RWPE1 (cell line): ENCODE measurements around the gene PPY.
"Not testable (repeated sequence)": the region's sequence is repeated elsewhere in the genome, so short reads cannot be mapped to it uniquely, and the experiment has no call there.

Source experiments
- CTCF ChIA-PET: fragments of 350-600 bp; sonication (Branson Sonifier 250); formaldehyde crosslinking; extraction: SDS; loops from one replicate; lab custom pipeline; 2021; lab: Yijun Ruan, JAX
- POLR2A ChIA-PET: fragments of 400-600 bp; formaldehyde crosslinking; extraction: SDS; loops from one replicate; lab custom pipeline; 2020; ENCODE audit warnings: antibody characterized with exemption; ENCODE audit not compliant: low non-redundant PET; lab: Yijun Ruan, JAX
- DNase-seq: peaks from one replicate; pipeline ENCODE4 v3.0.0; 2012; ENCODE audit warnings: low spot score
- H3K27ac ChIP-seq: fragments of 450-650 bp; 2 replicates; pipeline ENCODE4 v1.5.1; 2017
- CTCF ChIP-seq: fragments of 450-650 bp; conservative IDR thresholded peaks from 2 replicates; pipeline ENCODE4 v1.5.1; 2017; ENCODE audit warnings: low read depth, mild to moderate bottlenecking

The PPY gene

DNA sequence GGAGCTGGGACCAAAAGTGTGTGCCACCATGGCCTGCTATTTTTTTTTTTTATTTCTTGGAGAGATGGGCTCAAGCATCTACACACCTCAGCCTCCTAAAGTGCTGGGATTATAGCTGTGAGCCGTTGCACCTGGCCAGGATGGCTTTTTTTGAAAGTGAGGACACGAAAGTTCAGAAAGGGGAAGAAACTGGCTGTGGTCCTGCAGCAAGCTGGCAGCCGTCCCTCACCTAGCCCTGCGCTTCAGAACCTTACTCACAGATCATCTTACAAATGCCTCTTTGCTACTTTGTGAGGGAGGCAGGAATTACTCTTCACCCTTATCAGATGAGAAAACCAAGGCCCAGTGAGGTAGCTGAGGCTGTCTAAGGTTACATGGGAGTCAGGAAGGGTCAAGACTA is 4.5 kb upstream of the PPY start:
- ChIA-PET CTCF (interaction anchor here (0.5 to 1.3 kb wide), 4 partner anchors 36 to 1300 kb away, joined by 3 to 8 read pairs (median 4); partner anchors contain the start of gene FAM171A2), POLR2A (no interaction called here)
- no peak overlapping the region for H3K27ac ChIP-seq
- no peak for TF ChIP-seq CTCF
- DNase-seq: no peak

DNA sequence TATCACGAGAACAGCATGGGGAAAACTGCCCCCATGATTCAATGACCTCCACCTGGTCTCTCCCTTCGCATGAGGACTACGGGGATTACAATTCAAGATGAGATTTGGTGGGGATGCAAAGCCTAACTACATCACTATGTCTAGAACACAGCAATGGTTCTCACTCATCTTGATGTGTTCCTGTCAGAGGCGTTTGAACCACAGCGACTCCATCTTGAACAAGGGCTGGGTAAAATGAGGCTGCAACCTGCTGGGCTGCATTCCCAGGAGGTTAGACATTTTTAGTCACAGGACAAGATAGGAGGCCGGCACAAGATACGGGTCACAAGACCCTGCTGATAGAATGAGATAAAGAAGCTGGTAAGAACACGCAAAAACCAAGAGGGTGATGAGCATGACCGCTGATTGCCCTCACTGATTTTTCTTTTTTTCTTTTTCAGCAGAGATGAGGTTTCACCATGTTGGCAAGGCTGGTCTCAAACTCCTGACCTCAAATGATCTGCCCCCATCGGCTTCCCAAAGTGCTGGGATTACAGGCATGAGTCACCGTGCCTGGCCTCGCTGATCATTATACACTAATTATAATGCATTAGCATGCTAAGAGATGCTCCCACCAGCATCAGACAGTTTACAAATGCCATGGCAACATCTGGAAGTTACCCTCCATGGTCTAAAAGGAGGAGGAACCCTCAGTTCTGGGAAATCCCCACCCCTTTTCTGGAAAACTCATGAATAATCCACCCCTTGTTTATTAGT is 3.0 kb upstream of the PPY start:
- ChIA-PET POLR2A (interaction anchor here (0.7 kb wide), 1 partner anchor 931 kb away, joined by 3 read pairs; no protein-coding TSS in a partner anchor), CTCF (interaction anchor here (1.9 to 2.8 kb wide), 3 partner anchors 14 to 50 kb away, joined by 7 to 22 read pairs (median 18); partner anchors contain the start of gene MPP2)
- no peak for DNase-seq
- H3K27ac ChIP-seq: no peak overlapping the region
- TF ChIP-seq CTCF: no peak

DNA sequence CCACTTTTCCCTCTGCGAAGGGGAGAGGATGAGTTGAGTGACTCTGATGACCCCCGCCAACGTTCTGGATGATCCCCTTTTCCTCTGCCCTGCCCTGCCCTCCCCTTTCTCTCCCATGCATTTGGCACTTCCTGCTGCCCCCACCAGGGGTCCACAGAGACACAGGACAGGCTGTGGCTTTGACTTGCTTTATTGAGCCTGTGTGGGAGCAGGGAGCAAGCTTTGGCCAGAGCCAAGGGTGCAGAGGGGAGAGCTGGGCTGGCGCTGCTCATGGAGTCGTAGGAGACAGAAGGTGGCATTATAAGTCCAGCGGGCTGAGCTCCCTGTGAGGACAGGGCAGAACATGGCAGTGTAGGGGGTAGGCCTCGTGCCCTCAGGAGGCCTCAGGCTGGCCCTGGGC is 1.6 kb downstream of the PPY start:
- H3K27ac ChIP-seq: no peak overlapping the region
- POLR2A ChIA-PET: no interaction called here
- TF ChIP-seq CTCF: peak; percentile 29
- no peak for DNase-seq
- CTCF ChIA-PET: interaction anchor here (0.6 to 0.7 kb wide), 2 partner anchors 26 to 54 kb away, joined by 3 to 5 read pairs; no protein-coding TSS in a partner anchor

- CTCF ChIA-PET: no interaction called here
- no peak for TF ChIP-seq CTCF
- POLR2A ChIA-PET: no interaction called here
- DNase-seq: no peak
- no peak overlapping the region for H3K27ac ChIP-seq
These were observed 2.4 kb downstream of the PPY start for GRCh38 chr17:43939886-43940285.

GRCh38 chr17:43939452-43939851 is 2.8 kb downstream of the PPY start:
- DNase-seq, H3K27ac ChIP-seq, POLR2A ChIA-PET: not testable (repeated sequence)
- CTCF ChIA-PET: interaction anchor here (0.9 kb wide), 1 partner anchor 61 kb away, joined by 3 read pairs; no protein-coding TSS in a partner anchor

GRCh38 chr17:43938838-43939182 is 3.5 kb downstream of the PPY start:
- DNase-seq: no peak
- CTCF ChIA-PET: interaction anchor here (0.9 kb wide), 1 partner anchor 61 kb away, joined by 3 read pairs; no protein-coding TSS in a partner anchor
- H3K27ac ChIP-seq: no peak overlapping the region
- POLR2A ChIA-PET: no interaction called here
- no peak for TF ChIP-seq CTCF

DNA sequence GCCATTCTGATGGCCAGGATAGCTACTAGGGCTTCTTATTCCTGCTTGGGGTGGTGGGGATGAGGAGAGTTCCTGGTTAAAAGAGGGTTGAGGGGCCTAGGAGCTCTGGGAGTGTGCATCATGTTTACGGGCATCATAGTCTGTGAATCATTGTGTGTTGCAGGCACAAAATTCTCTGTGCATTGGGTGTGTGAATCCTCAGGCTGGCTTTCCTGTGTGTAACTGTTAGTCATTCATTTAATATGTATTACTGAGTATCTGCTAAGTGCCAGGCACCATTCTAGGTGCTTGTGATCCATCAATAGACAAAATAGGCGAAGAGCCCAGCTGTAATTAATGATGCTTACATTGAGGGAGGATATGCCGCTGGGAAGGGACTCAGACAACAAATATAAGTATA is 5.8 kb downstream of the PPY start:
- TF ChIP-seq CTCF: no peak
- ChIA-PET CTCF (interaction anchor here (0.8 kb wide), 1 partner anchor 519 kb away, joined by 3 read pairs; no protein-coding TSS in a partner anchor), POLR2A (no interaction called here)
- no peak for DNase-seq
- no peak overlapping the region for H3K27ac ChIP-seq
